Right lobe of liver (tissue), 6 donors: Measurements from ENCODE around the gene DEXI. TPM values are rescaled to one million over a fixed set of nuclear protein-coding genes. Genes with fewer than 3 reads are reported as not detected.

Experiments used
- ATAC-seq, 4 donors: fragments of 200-7000 bp; cut with Tn5 transposase; one replicate each; pipeline ENCODE4 v1.9.1; 2020; ENCODE audit warnings: mild to moderate bottlenecking in 4 of 4, moderate library complexity in 4 of 4
- DNase-seq, 3 donors: peaks; one replicate each; pipeline ENCODE4 v3.0.0-alpha.2; 2020
- H3K27ac ChIP-seq, 3 donors: fragments of 200-600 bp; one replicate each; pipeline ENCODE4 v1.8.0; 2022
- H3K27me3 ChIP-seq, 2 donors: fragments of 200-600 bp; one replicate each; pipeline ENCODE4 v1.8.0; 2022
- H3K36me3 ChIP-seq, 4 donors: fragments of 200-600 bp; sonication (generic) in 1 of 4; one replicate each; pipeline versions ENCODE4 v1.5.1 to v1.8.0; 2017 to 2022; ENCODE audit warnings: control low read depth in 1 of 4
- H3K4me1 ChIP-seq, 4 donors: fragments of 200-600 bp; sonication (generic) in 1 of 4; one replicate each; pipeline versions ENCODE4 v1.5.1 to v1.8.0; 2017 to 2022; ENCODE audit warnings: control low read depth in 1 of 4
- H3K4me3 ChIP-seq, 3 donors: fragments of 200-600 bp; one replicate each; pipeline ENCODE4 v1.8.0; 2022
- H3K9me3 ChIP-seq, 4 donors: fragments of 200-600 bp; sonication (generic) in 1 of 4; one replicate each; pipeline versions ENCODE4 v1.5.1 to v1.8.0; 2017 to 2022; ENCODE audit warnings: control low read depth in 1 of 4
- CTCF ChIP-seq, 4 donors: fragments of 200-600 bp in 3 of 4; fragments of 450-650 bp in 1 of 4; IDR thresholded peaks; one replicate each; pipeline versions ENCODE4 v1.5.1 to v1.8.0; 2016 to 2022; ENCODE audit warnings: antibody characterized with exemption in 4 of 4, mild to moderate bottlenecking in 2 of 4
- POLR2A ChIP-seq: fragments of 450-650 bp; IDR thresholded peaks from one replicate; pipeline ENCODE4 v1.6.1; 2017; ENCODE audit warnings: antibody characterized with exemption, mild to moderate bottlenecking
- WGBS: methylation state at CpG from one replicate; pipeline ENCODE4 v1.1.6; 2018; ENCODE audit warnings: low coverage, low lambda C conversion rate; ENCODE audit not compliant: insufficient coverage; ENCODE audit errors: missing lambda C conversion rate; 5-methylcytosine and 5-hydroxymethylcytosine counted together
- intact Hi-C, 2 donors: fragments of 100-400 bp; cut with DNase I; formaldehyde crosslinking; loops; one replicate each; pipeline versions ENCODE4 v1.11.2 to v1.14.1; 2022
- total RNA-seq, 6 experiments: library from RNA; depleted of rRNA in 2 of 6; stranded (reverse); fragments of >200 nt in 2 of 6; fragmentation: NEBNext Ultra II Directional in 3 of 6; extraction: Animal tissue kit (Norgen Biotek cat#: 25700) in 3 of 6; gene quantifications; one replicate each; pipeline versions ENCODE4 v1.1.0 to v1.2.4, GENCODE V29; 2016 to 2023
- donor health status: DM: no; HTN: yes; CAD: no.
- donor health status: DM: no; HTN: no; CAD: no.
- donor health status: DM: no; HTN: no; CAD: no.
- donor health status: DM: no; HTN: yes; CAD: no.
- donor health status: DM: no; HTN: yes; CAD: no.

Gene DEXI
- total RNA-seq, 6 experiments from 2014 or later, result 35.8 to 93.8 (median 54.1) TPM

GRCh38 chr16:10988164-10988803, 46.0 kb upstream of the DEXI start:
- no peak for DNase-seq
- no peak for TF ChIP-seq POLR2A
- TF ChIP-seq CTCF (IDR thresholded peaks at IDR 0.05), result peak in 2 of 4 donors; percentile 17 to 20
- no peak overlapping the region for H3K27ac ChIP-seq
- no peaks in the 10 kb centered on the region for H3K27me3 ChIP-seq
- no peak overlapping the region for H3K4me3 ChIP-seq
- H3K36me3 ChIP-seq, result peaks cover 0 to 9% (median 3%) of the 10 kb centered on the region in 4 donors
- peak in 1 of 4 donors; percentile 13 for ATAC-seq
- WGBS, result 74% methylated on average over 6 of the region's 7 CpGs
- H3K9me3 ChIP-seq, result no peaks in the 10 kb centered on the region
- intact Hi-C loops, result no loop called here
- H3K4me1 ChIP-seq, result no peaks in the 10 kb centered on the region

GRCh38 chr16:10987361-10988163, 45.3 kb upstream of the DEXI start:
- H3K4me1 ChIP-seq, result no peaks in the 10 kb centered on the region
- H3K9me3 ChIP-seq, result no peaks in the 10 kb centered on the region
- 76% methylated on average over 11 of the region's 11 CpGs for WGBS
- H3K36me3 ChIP-seq, result peaks cover 0 to 9% (median 3%) of the 10 kb centered on the region in 4 donors
- intact Hi-C loops, result no loop called here
- ATAC-seq (no peak), DNase-seq (no peak)
- TF ChIP-seq CTCF (IDR thresholded peaks at IDR 0.05) (no peak), POLR2A (no peak)
- no peak overlapping the region for H3K4me3 ChIP-seq
- H3K27me3 ChIP-seq, result no peaks in the 10 kb centered on the region
- no peak overlapping the region for H3K27ac ChIP-seq

- H3K4me3 ChIP-seq, result no peak overlapping the region
- H3K27me3 ChIP-seq, result no peaks in the 10 kb centered on the region
- TF ChIP-seq CTCF (IDR thresholded peaks at IDR 0.05), result no peak
- no peak for TF ChIP-seq POLR2A
- 97% methylated on average over 5 of the region's 6 CpGs for WGBS
- H3K27ac ChIP-seq, result no peak overlapping the region
- intact Hi-C loops, result no loop called here
- ATAC-seq (no peak), DNase-seq (no peak)
- H3K36me3 ChIP-seq, result peaks cover 0 to 12% (median 3%) of the 10 kb centered on the region in 4 donors
- peaks cover 0 to 8% (median 4%) of the 10 kb centered on the region in 4 donors for H3K4me1 ChIP-seq
- no peaks in the 10 kb centered on the region for H3K9me3 ChIP-seq
Observed at GRCh38 chr16:10984509-10984908, 42.2 kb upstream of the DEXI start.

- DNase-seq (no peak), ATAC-seq (no peak)
- Histone ChIP-seq H3K4me1 (peaks cover 0 to 8% (median 4%) of the 10 kb centered on the region in 4 donors), H3K27me3 (no peaks in the 10 kb centered on the region), H3K4me3 (no peak overlapping the region), H3K9me3 (no peaks in the 10 kb centered on the region), H3K36me3 (peaks cover 0 to 10% (median 0%) of the 10 kb centered on the region in 4 donors), H3K27ac (no peak overlapping the region)
- 82% methylated on average over 8 of the region's 8 CpGs for WGBS
- TF ChIP-seq CTCF (IDR thresholded peaks at IDR 0.05) (no peak), POLR2A (no peak)
- intact Hi-C loops, result no loop called here
Observed at GRCh38 chr16:10983159-10983558, 40.9 kb upstream of the DEXI start.
